ENCODE results near the gene PITPNB. TPM values are rescaled to one million over a fixed set of nuclear protein-coding genes. Genes with fewer than 3 reads are reported as not detected.

Gene PITPNB
- total and polyA plus RNA-seq, 2 of the 13 experiments (the other 11 are each of a cell fraction or from before 2014, with no cell fraction given): 17.0 to 30.1 TPM

GRCh38 chr22:27948569-27948968, 29.5 kb upstream of the PITPNB start:
- in situ Hi-C loops (cut with HindIII; ENCODE audit: extremely low pct_ligation_motif_present, low pct_unique_long_range_greater_than_20kb) (no loop called here), intact Hi-C loops (cut with micrococcal nuclease; ENCODE audit: unreplicated experiment) (no loop called here)
- Histone ChIP-seq H3K4me2 (ENCODE audit: low read depth, low read length) (no peak overlapping the region), H3K36me3 (replicated peaks in 1 of 2; ENCODE audit: control insufficient read depth in 1 of 2, insufficient read depth in 2 of 2, low read length in 2 of 2) (no peaks in the 10 kb centered on the region), H3K4me3 (replicated peaks in 1 of 3; ENCODE audit: insufficient read depth in 1 of 3, low read depth in 2 of 3, low read length in 3 of 3) (no peak overlapping the region), H3K27ac (ENCODE audit: extremely low read length, insufficient read depth, low read length) (no peak overlapping the region), H3K4me1 (ENCODE audit: insufficient read depth, low read length) (peaks cover 12% of the 10 kb centered on the region), H3K9ac (ENCODE audit: insufficient read depth, low read depth, low read length) (no peak overlapping the region), H4K20me1 (ENCODE audit: insufficient read depth, low read length) (no peaks in the 10 kb centered on the region), H3K9me3 (ENCODE audit: low read length) (no peaks in the 10 kb centered on the region), H2AFZ (ENCODE audit: low read length) (no peak overlapping the region), H3K27me3 (ENCODE audit: control insufficient read depth in 1 of 2, insufficient read depth in 2 of 2, low read length in 2 of 2) (no peaks in the 10 kb centered on the region; a peak in 1 of 5 replicates), H3K79me2 (ENCODE audit: insufficient read depth, low read length) (no peaks in the 10 kb centered on the region)
- ATAC-seq (no peak), DNase-seq (ENCODE audit: low spot score) (no peak), FAIRE-seq (no peak)
- no TSS peak for BruUV-seq (replicated peaks)
- ChIA-PET POLR2A (no interaction called here), CTCF (ENCODE audit: low intra/inter-chr PET ratio, low total read pairs) (no interaction called here)
- 100% methylated on average over 2 of the region's 2 CpGs for WGBS (ENCODE audit: low lambda C conversion rate)
- TF ChIP-seq TBX2 (CRISPR knock-in tag; IDR thresholded peaks at IDR 0.05; ENCODE audit: borderline replicate concordance): no peak
- no peak for TF ChIP-seq E2F1 (CRISPR knock-in tag; IDR thresholded peaks at IDR 0.05)
- no peak for TF ChIP-seq ATF6 (CRISPR knock-in tag; conservative IDR thresholded peaks at IDR 0.05)
- TF ChIP-seq ZNF343 (CRISPR knock-in tag; IDR thresholded peaks at IDR 0.05): no peak
- TF ChIP-seq MEF2D (CRISPR knock-in tag; IDR thresholded peaks at IDR 0.05): no peak
- TF ChIP-seq TP53 (CRISPR knock-in tag; conservative IDR thresholded peaks at IDR 0.05): no peak
- TF ChIP-seq ZNF670 (CRISPR knock-in tag; IDR thresholded peaks at IDR 0.05; ENCODE audit: borderline replicate concordance): no peak
- TF ChIP-seq ZNF18 (CRISPR knock-in tag; IDR thresholded peaks at IDR 0.05; ENCODE audit: insufficient replicate concordance): no peak
- TF ChIP-seq ZNF460 (CRISPR knock-in tag; IDR thresholded peaks at IDR 0.05; ENCODE audit: borderline replicate concordance): no peak
- TF ChIP-seq TCF7 (IDR thresholded peaks at IDR 0.05; ENCODE audit: low read depth): no peak
- TF ChIP-seq POLR2A (IDR thresholded peaks at IDR 0.05; ENCODE audit: insufficient read depth in 1 of 2, low read depth in 2 of 2, low read length in 2 of 2): no peak
- no peak for TF ChIP-seq PBX2 (CRISPR knock-in tag; IDR thresholded peaks at IDR 0.05)
- TF ChIP-seq KDM1A (CRISPR knock-in tag; IDR thresholded peaks at IDR 0.05): no peak
- no peak for TF ChIP-seq HNF1A (IDR thresholded peaks at IDR 0.05; ENCODE audit: low read depth)
- no peak for TF ChIP-seq HNF1A (CRISPR knock-in tag; IDR thresholded peaks at IDR 0.05; ENCODE audit: borderline replicate concordance)
- TF ChIP-seq ZNF614 (CRISPR knock-in tag; IDR thresholded peaks at IDR 0.05; ENCODE audit: borderline replicate concordance): no peak
- no peak for TF ChIP-seq HNRNPL (IDR thresholded peaks at IDR 0.05; ENCODE audit: low read depth, low read length)
